GM19438 (cell line): ENCODE measurements around the gene THAP5.

ENCODE experiments used
- ATAC-seq: cut with Tn5 transposase; IDR thresholded peaks from one replicate; pipeline ENCODE4 v1.9.1; 2021; ENCODE audit warnings: low read depth; ENCODE audit not compliant: unreplicated experiment

Gene THAP5

DNA sequence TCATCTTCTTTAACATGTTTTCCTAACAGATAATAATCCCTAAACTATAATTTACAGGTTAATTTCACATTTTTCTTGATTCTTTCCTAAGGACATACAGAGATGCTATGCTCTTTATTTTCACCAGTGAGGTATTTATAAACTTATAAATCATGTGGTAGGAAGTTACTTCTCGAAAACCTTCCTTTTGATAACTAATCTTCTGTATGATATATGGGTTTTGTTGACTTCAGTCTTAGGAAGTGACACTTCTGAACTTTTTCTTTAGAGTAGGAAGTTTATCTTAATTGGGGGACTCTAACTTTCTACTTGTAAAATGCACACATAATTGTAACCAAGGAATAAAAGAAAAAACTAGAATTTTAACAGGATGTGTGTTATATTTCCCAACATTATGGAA lies 33.8 kb downstream of the THAP5 start:
- ATAC-seq = no peak

DNA sequence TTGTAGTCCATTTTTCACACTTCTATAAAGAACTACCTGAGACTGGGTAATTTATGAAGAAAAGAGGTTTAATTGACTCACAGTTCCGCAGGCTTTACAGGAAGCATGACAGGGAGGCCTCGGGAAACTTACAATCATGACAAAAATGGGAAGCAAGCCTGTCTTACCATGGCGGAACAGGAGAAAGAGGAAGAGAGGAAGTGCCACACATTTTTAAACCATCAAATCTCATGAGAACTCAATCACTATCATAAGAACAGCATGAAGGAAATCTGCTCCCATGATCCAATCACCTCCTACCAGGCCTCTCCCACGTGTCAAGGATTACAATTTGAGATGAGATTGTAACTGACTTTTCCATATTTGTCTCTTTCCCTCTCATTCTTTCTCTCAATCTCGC lies 34.2 kb downstream of the THAP5 start:
- no peak for ATAC-seq

DNA sequence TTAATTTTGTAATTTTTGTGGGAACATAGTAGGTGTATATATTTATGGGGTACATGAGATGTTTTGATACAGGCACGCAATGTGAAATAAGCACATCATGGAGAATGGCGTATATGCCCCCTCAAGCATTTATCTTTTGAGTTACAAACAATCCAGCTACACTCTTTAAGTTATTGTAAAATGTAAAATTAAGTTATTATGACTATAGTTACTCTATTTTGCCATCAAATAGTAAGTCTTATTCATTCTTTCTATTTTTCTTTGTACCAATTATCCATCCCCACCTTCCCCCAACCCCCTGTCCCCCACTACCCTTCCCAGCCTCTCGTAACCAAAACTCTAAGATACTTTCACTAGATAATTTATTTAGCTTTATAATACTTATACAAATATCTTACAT lies 35.8 kb downstream of the THAP5 start:
- ATAC-seq = no peak

- no peak for ATAC-seq
Observed at GRCh38 chr7:108529341-108529740, 40.2 kb downstream of the THAP5 start.

- ATAC-seq = no peak
Observed at GRCh38 chr7:108528183-108528712, 41.3 kb downstream of the THAP5 start.

- no peak for ATAC-seq
Observed at GRCh38 chr7:108526768-108527017, 42.8 kb downstream of the THAP5 start.

- peak; percentile 93 for ATAC-seq
Observed at GRCh38 chr7:108525985-108526767, 43.3 kb downstream of the THAP5 start, which contains the start of gene PNPLA8. TSS of gene PNPLA8 (minus strand) at chr7:108526135. CDS start at chr7:108515491, 10,644 bp downstream.

- ATAC-seq = peak; percentile 57
Observed at GRCh38 chr7:108525327-108525984, 44.0 kb downstream of the THAP5 start.

- no peak for ATAC-seq
Observed at GRCh38 chr7:108522780-108523179, 46.7 kb downstream of the THAP5 start.

- ATAC-seq = no peak
Observed at GRCh38 chr7:108517951-108518350, 51.6 kb downstream of the THAP5 start.

DNA sequence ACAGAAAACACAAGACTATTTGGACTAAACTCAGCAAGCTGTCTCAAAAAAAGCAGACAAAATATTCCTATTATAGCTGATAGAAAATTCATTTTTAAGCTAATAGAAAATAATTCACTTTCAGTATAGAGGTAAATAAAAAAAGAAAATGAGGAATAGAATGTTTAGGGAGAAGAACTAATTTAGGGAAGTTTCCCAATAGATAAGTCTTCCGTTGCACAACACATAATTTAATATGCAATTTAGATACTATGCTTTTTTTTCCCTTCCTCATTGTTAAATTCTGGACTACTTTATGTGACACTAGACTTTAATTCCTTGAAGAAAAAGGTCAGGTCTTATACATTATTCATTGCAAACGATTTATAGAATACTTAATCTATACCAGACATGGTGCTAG lies 53.9 kb downstream of the THAP5 start:
- no peak for ATAC-seq

DNA sequence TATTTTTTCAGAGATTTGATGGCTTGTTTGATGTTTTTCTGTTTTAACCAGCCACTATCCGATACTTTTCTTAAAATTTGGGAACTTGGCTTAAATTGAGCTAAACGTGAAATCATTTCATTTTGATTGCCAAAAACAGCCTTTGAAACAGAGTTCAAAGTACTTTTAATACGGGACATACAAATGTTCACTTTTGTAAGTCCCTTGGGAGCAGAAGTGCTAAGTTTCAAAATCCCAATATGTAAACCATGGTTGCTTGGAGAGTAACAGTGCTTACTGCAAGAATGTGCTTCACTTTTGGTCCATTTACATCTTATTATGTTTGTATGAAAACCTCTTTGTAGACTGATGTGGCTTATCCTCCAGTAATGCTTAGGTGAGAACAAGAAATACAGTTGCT lies 54.5 kb downstream of the THAP5 start:
- ATAC-seq = no peak
